Activated CD8-positive, alpha-beta memory T cell treated with anti-CD3 and anti-CD28 coated beads for 48 hours (primary cell): ENCODE results near the gene TLCD4.
"Not testable (repeated sequence)": the region's sequence is repeated elsewhere in the genome, so short reads cannot be mapped to it uniquely, and the experiment has no call there.

Experiments used
- DNase-seq, 3 experiments: peaks; one replicate each; pipeline ENCODE4 v3.0.0-alpha.2; 2020; ENCODE audit warnings: low read depth in 2 of 3, low spot score in 2 of 3

The TLCD4 gene

GRCh38 chr1:95117207-95118066 lies at the start of gene TLCD4:
TSS of gene TLCD4 (plus strand) at chr1:95117355. CDS start at chr1:95143902, 26,547 bp downstream.
- DNase-seq = peak in 2 of 3 experiments; percentile 1 to 20

GRCh38 chr1:95067568-95067967 lies 49.6 kb upstream of the TLCD4 start:
- no peak for DNase-seq

- no peak for DNase-seq
These were observed 48.0 kb upstream of the TLCD4 start for GRCh38 chr1:95068956-95069709.

GRCh38 chr1:95069710-95070093 lies 47.5 kb upstream of the TLCD4 start:
- DNase-seq = no peak

- DNase-seq = no peak
These were observed 45.6 kb upstream of the TLCD4 start for GRCh38 chr1:95071539-95071938.

GRCh38 chr1:95072117-95072516 lies 45.0 kb upstream of the TLCD4 start:
- no peak for DNase-seq

GRCh38 chr1:95072532-95073419 lies 44.4 kb upstream of the TLCD4 start, which contains the start of gene ALG14:
TSS of gene ALG14 (minus strand) at chr1:95072951. CDS start at chr1:95072898, 53 bp downstream.
- peak; percentile 67 to 73 (median 68) for DNase-seq

- no peak for DNase-seq
These were observed 43.7 kb upstream of the TLCD4 start for GRCh38 chr1:95073446-95073845.

GRCh38 chr1:95076034-95076433 lies 41.1 kb upstream of the TLCD4 start:
- no peak for DNase-seq

GRCh38 chr1:95080446-95080845 lies 36.7 kb upstream of the TLCD4 start:
- DNase-seq = no peak

- no peak for DNase-seq
These were observed 36.3 kb upstream of the TLCD4 start for GRCh38 chr1:95080879-95081278.

- no peak for DNase-seq
These were observed 32.6 kb upstream of the TLCD4 start for GRCh38 chr1:95084317-95085176.

- DNase-seq = no peak
These were observed 31.8 kb upstream of the TLCD4 start for GRCh38 chr1:95085376-95085775.

- no peak for DNase-seq
These were observed 30.1 kb upstream of the TLCD4 start for GRCh38 chr1:95086949-95087533.

GRCh38 chr1:95088303-95088702 lies 28.9 kb upstream of the TLCD4 start:
- DNase-seq = no peak

- DNase-seq = no peak
These were observed 27.4 kb upstream of the TLCD4 start for GRCh38 chr1:95089650-95090287.

- not testable (repeated sequence) for DNase-seq
These were observed 25.9 kb upstream of the TLCD4 start for GRCh38 chr1:95091290-95091689.

GRCh38 chr1:95092891-95093290 lies 24.3 kb upstream of the TLCD4 start:
- not testable (repeated sequence) for DNase-seq

- DNase-seq = no peak
These were observed 23.9 kb upstream of the TLCD4 start for GRCh38 chr1:95093296-95093695.
